KG1 (cell line): ENCODE data around the gene RDM1.
"Not testable (repeated sequence)": the region's sequence is repeated elsewhere in the genome, so short reads cannot be mapped to it uniquely, and the experiment has no call there.

Experiments used
- DNase-seq: peaks from one replicate; lab custom pipeline; 2025; lab: John Stamatoyannopoulos, UW

RDM1 gene

DNA sequence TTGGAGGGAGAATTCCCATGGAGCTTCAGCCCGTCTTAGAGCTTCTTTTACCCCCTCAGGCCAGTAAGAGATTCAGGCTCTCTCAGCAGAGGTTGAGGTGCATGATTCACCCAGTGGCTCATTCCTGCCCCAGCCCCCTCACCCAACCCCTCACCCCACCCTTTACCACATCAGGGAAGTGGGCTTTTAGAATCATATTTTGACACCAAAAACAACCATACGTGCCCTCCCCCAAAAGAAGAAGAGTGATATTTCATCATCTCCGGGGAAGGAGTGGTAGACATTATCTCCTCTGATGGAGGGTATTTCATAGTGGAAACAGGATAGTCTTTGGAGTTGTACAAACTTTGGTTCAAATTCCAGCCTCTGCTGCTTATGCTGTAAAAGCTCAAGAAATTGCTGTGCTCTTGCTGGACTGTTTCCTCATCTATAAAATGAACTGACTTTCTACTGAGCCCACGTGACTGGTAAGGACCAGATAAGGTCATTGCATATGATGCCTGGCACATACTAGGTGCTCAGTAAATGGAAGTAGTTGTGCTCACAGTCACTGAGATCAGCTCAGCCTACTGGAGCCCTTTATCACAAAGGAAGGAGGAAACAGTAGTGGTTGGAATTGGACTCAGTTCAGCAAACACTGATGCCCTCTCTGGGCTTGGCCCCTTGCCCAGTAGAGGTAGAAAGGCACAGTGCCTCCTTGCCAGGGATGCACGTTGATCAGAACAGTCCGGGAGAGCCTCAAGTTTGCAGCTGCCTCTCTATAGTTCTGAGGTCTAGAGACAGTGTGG, 32.1 kb downstream of the RDM1 start:
- DNase-seq: peak; percentile 28

- DNase-seq: not testable (repeated sequence)
Observed at GRCh38 chr17:35897772-35898171, 32.8 kb downstream of the RDM1 start.

- DNase-seq: peak; percentile 93
Observed at GRCh38 chr17:35895636-35896587, 34.7 kb downstream of the RDM1 start.

DNA sequence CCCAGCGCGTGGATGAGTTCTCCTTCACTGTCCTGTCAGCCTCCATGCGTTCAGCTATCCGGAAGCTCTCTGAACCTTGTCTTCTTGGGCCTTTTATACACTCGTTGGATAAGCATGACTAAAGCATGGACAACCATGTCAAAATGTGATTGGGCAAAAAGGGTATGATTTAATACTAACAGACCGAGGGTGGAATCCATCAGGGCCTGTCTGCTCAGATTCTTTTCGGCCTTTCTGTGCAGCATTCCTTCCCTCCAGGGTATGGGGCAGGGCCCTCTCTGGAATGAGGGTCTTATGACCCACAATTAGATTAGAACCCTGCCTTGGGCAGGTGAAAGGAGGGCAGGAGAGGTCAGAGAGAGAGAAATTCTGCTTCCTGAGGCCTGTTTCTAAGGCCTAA, 36.4 kb downstream of the RDM1 start:
- no peak for DNase-seq

GRCh38 chr17:35893751-35894150, 36.8 kb downstream of the RDM1 start:
- no peak for DNase-seq

DNA sequence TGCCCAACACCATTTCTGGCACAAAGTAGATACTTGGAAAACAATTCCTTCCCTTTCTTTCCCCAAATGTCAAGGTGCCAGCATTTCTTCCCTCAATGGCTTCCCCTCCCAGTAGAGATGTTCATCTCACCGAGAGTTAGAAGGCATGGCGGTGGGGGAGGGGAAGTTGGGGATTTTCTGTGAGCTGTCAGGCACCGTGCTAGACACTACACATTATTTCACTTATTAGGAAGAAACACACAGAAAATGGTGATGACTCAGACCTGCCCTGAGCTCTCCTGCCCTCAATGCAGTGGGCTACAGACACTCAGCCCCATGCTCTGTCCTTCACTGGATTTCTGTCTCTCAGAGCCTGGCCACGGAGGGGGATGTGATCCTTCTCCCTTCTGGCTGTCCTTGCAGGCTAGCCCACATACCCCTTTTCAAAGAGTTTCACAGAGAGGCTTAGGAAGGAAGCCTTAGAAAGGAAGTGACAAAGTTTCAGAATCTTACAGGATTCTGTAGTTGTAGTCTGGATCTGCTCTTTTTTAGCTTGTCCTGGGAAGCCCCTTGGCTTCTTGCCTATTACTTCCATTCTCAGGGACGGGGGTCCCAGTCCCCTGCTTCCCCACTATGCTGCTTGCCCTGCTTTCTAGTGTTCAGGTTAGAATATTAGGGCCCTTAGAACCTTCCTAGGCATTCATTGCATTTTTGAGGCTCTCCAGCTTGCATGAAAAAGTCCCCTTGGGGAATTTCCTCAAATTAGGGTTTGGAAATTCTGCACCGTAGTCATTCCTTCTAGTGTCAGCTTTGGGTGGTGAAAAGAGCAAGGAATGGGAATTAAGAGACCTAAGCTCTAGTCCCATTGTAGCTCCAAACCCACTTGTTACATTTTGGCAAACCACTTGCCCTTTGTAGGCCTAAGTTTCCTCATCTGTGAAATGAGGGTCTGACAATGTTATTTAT, 38.2 kb downstream of the RDM1 start:
- DNase-seq: no peak

DNA sequence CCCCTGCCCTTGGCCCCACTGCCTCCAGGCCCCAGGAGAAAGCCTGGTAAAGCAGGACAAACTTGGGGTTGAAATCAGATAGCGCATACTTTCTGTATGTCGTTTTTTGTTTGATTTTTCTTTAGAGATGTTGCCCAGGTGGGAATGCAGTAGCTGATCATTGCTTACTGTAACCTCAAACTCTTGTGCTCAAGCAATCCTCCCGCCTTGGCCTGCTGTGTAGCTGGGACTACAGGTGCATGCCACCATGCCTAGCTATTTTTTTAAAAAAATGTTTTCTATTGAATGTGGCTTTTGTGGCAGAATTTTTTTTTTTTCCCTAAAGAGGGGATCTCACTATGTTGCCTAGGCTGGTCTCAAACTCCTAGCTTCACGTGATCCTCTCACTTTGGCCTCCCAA, 39.3 kb downstream of the RDM1 start:
- DNase-seq: no peak

- DNase-seq: no peak
Observed at GRCh38 chr17:35890774-35891155, 39.8 kb downstream of the RDM1 start.

GRCh38 chr17:35889818-35890773, 40.5 kb downstream of the RDM1 start:
- no peak for DNase-seq

DNA sequence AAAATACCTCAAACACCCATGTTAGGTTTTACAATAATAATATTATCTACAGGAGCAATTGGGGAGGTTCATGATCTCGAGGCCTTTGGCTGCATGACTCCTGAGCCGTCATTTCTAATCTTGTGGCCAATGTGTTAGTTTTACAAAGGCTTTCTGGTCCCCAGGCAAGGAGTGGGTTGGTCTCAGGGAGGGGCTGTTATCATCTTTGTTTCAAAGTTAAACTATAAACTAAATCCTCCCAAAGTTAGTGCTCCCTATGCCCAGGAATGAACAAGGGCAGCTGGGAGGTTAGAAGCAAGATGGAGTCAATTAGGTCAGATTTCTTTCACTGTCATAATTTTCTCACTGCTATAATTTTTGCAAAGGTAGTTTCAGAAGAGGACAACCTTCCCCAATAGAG, 41.3 kb downstream of the RDM1 start:
- DNase-seq: no peak

DNA sequence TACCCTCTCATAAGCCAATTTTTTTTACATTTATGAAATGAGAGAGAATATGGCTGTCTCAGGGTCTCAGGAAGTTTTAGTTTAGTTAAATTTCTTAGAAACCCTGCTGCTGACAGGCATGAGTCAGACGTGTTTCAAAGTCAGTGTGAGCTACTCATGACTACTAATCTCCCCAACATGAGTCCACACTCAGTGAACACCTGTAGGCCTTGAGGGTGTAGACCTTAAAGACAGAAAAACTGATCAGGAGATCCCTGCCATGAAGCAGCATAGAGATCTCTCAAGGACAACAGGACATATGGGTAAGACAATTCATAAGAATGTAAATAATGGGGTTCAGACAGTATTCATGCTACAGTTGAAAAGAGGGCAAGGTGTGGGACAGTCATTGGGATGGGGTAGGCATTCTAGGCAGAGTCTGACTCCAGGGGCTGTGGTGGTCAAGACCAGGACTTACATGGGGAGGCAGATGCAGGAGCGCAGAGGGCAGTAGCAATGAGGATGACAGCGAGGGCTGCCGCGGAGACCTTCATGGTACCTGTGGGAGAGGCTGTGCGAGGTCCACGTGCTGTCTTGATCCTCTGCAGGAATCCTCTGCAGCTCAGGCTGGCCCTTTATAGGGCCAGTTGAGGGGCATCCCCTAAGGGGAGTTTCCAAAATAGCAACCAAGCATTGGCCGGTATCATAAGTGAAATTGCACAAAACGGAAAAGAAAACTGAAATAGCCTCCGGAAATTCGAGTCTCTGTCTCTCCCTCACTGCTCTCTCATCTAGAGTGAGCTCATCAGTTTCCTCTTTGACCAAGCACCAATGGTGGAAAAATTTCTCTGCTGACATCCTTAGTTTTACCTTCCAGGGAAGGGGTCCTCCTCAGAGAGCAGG, 50.6 kb downstream of the RDM1 start, which contains the start of gene CCL5:
Gene CCL5, minus strand, starts transcription at position 588 of the 882 bp plus-strand sequence.
- no peak for DNase-seq

DNA sequence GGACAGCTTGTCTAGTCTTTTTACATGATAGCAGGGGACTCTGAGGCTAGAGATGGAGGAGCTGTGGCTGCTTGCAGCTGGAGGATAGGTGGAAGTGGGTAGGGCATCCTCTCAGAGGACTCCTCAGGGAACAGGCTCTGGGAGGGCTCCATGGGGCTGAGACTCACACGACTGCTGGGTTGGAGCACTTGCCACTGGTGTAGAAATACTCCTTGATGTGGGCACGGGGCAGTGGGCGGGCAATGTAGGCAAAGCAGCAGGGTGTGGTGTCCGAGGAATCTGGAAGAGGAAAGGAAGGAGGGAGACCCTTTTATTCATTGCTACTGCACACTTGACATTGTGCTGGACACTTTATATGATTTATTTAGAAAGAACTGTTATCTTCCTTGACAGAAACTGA, 52.2 kb downstream of the RDM1 start:
- DNase-seq: no peak

DNA sequence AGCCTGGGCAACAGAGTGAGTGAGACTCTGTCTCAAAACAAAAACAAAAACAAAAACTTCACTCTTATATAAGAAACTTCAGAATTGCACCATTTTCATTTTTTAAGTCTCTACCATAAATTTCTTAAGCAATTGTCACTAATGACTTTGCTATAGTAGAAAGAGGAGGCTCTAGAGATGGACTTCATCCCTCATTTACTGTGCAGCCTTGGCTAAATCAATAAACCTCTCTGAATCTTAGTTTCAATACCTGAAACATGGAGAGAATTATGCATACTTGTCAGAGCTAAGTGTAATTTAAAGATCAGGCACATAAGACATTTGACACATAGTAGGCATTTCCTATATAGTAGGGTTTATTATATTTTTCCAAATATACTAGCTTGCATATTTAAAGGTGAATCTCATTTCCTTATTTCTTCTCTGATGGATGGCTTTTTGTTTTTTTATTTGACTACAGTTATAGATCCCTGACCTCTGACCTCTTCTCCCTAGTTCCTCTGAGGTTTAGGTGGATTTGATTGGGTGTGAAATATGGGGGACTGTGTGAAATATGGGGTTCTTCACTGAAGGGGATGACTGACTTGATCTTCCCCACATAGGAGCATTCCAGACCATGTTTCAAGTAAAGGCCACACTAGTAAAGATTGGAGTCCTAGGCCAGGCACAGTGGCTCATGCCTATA, 53.1 kb downstream of the RDM1 start:
- DNase-seq: no peak

DNA sequence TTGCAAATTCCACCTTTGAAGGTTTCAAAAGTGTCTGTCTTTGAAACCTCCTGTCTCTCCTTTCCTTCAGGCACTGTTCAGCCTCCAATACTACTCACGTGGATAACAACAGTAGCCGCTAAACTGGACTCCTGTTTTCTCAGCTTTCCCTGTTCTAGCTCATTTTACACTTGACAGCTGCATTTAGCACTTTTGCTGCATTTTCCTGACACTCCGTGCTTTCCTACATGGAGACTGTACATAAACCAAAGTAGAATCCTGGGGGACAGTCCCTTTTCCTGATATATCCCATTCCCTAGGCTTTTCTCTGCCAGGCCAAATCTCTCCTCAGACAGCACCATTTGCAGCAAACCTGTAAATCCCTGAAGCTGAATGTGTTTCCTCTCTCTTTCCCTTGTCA, 54.0 kb downstream of the RDM1 start:
- DNase-seq: no peak

DNA sequence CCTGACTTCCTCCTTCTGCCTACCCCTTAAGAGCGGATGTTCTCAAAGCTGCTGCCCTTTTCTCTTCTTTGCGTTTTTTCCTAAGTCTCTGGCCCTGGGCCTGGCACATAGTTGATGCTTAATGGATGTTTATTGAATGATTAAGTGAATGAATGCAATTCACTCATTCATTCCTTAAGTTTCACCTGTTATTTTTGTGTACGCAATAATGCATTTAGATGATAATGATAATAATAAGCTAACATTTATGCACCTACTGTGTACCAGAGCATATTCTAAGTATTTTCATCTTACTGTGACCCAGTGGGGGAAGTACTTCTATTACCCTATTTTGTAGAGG, 54.8 kb downstream of the RDM1 start:
- no peak for DNase-seq

DNA sequence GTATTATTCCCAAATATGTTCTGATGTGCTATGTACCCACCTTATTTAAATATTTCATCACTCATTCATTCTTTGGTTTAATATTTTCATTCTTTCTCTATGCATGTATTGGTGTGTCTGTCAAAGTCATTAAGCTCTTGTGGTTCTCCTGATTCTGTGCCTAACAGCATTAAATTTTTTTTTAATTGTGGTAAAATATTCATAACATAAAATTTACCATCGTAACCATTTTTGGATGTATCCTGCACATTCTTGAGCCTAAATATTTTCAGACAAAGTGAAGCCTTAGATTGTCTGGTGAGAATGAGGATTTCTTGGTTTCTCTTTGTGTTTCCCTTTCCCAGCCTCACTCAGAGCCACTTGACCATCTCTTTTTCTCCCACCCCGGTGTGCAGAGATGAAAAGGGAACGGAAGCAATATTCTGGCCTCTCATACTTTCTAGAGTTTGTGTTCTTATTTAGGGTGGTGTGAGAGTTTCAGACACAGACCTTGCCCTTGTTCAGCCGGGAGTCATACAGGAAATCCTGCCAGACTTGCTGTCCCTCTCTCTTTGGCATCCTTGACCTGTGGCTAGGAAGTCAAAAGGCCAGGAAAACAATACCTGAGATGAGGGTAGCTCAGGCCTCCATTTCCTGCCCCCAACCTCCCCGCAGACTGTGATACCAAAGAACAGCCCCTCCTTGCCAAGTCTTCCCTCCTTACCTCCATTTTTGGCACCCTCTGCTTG, 55.3 kb downstream of the RDM1 start:
- DNase-seq: peak; percentile 37

DNA sequence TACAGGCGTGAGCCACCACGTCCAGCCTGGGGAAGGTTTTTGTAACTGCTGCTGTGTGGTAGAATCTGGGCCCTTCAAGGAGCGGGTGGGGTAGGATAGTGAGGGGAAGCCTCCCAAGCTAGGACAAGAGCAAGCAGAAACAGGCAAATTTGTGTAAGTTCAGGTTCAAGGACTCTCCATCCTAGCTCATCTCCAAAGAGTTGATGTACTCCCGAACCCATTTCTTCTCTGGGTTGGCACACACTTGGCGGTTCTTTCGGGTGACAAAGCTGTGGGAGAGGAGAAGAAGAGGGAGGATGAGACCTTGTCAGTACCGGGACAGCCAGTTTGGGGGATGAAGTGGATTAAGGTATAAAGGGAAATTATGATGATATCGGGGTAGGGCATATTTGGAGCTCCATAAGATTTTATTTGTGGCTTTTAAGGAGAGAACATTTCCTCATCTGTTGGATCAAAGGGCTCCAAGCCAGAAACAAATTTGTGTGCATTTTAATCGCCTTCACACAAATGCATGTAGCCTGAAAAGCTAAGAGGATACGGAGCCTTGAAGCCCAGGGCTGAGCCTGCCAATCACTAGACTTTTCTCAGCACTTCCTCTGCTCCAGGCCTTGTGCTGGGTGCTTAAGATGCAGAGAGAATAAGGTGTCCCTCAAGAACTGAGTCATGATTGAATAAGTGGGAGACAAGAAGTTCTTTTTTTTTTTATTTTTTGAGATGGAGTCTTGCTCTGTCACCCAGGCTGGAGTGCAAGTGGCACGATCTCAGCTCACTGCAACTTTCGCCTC, 58.2 kb downstream of the RDM1 start:
- DNase-seq: no peak
